Liver (tissue), 3 donors: ENCODE results near the gene S1PR1.

Experiments
- FOXA1 ChIP-seq: IDR thresholded peaks from 2 replicates; pipeline ENCODE4 v1.6.1; 2016; ENCODE audit warnings: antibody characterized with exemption
- GABPA ChIP-seq, 2 donors: IDR thresholded peaks in 1 of 2; conservative IDR thresholded peaks in 1 of 2; 2 replicates each; pipeline ENCODE4 v1.6.1; 2016; ENCODE audit warnings: antibody characterized with exemption in 2 of 2, mild to moderate bottlenecking in 1 of 2, moderate library complexity in 1 of 2
- MAX ChIP-seq: IDR thresholded peaks from 2 replicates; pipeline ENCODE4 v1.6.1; 2016; ENCODE audit warnings: antibody characterized with exemption
- RAD21 ChIP-seq, 2 donors: IDR thresholded peaks; 2 replicates each; pipeline ENCODE4 v1.6.1; 2016; ENCODE audit warnings: antibody characterized with exemption in 2 of 2, mild to moderate bottlenecking in 2 of 2
- REST ChIP-seq: IDR thresholded peaks from 2 replicates; pipeline ENCODE4 v1.6.1; 2016; ENCODE audit warnings: antibody characterized with exemption, mild to moderate bottlenecking
- TF ChIP-seq, protein P1 (sequence below): fragments of 150-350 bp; IDR thresholded peaks from 2 replicates; pipeline ENCODE4 v1.5.1; 2017; ENCODE audit warnings: improper control_type of control experiment, low read depth, low read length; ENCODE audit not compliant: missing input control
- TF ChIP-seq, protein P2 (sequence below): IDR thresholded peaks from 2 replicates; pipeline ENCODE4 v1.6.1; 2016; ENCODE audit warnings: antibody characterized with exemption
- donor health status: healthy.
- donor health status: healthy.

GRCh38 chr1:101215363-101216011, 21.3 kb upstream of the S1PR1 start:
- TF ChIP-seq REST (no peak), RAD21 (IDR thresholded peaks at IDR 0.05) (no peak), GABPA (IDR thresholded peaks at IDR 0.05 in 1 of 2, conservative IDR thresholded peaks at IDR 0.05 in 1 of 2) (no peak), MAX (no peak), FOXA1 (no peak)
- TF ChIP-seq, protein P1, sequence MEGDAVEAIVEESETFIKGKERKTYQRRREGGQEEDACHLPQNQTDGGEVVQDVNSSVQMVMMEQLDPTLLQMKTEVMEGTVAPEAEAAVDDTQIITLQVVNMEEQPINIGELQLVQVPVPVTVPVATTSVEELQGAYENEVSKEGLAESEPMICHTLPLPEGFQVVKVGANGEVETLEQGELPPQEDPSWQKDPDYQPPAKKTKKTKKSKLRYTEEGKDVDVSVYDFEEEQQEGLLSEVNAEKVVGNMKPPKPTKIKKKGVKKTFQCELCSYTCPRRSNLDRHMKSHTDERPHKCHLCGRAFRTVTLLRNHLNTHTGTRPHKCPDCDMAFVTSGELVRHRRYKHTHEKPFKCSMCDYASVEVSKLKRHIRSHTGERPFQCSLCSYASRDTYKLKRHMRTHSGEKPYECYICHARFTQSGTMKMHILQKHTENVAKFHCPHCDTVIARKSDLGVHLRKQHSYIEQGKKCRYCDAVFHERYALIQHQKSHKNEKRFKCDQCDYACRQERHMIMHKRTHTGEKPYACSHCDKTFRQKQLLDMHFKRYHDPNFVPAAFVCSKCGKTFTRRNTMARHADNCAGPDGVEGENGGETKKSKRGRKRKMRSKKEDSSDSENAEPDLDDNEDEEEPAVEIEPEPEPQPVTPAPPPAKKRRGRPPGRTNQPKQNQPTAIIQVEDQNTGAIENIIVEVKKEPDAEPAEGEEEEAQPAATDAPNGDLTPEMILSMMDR: no peak
- TF ChIP-seq, protein P2, sequence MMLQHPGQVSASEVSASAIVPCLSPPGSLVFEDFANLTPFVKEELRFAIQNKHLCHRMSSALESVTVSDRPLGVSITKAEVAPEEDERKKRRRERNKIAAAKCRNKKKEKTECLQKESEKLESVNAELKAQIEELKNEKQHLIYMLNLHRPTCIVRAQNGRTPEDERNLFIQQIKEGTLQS: no peak
